HUES64 (cell line): Measurements from ENCODE around the gene LBHD2.

Experiments
- H3K27ac ChIP-seq: 2 replicates; pipeline ENCODE4 v1.7.0; 2013; ENCODE audit warnings: low read depth, low read length, inconsistent platforms
- H3K27me3 ChIP-seq: 2 replicates; pipeline ENCODE4 v1.6.1; 2013; ENCODE audit warnings: mild to moderate bottlenecking, low read length; ENCODE audit not compliant: insufficient read depth
- H3K36me3 ChIP-seq: 2 replicates; pipeline ENCODE4 v1.6.1; 2013; ENCODE audit warnings: mild to moderate bottlenecking, low read length; ENCODE audit not compliant: insufficient read depth
- H3K4me1 ChIP-seq: 2 replicates; pipeline ENCODE4 v1.6.1; 2013; ENCODE audit warnings: mild to moderate bottlenecking, low read length, moderate library complexity; ENCODE audit not compliant: insufficient read depth
- H3K4me3 ChIP-seq: 2 replicates; pipeline ENCODE4 v1.5.1; 2013; ENCODE audit warnings: mild to moderate bottlenecking, low read length, moderate library complexity
- H3K9ac ChIP-seq: 2 replicates; pipeline ENCODE4 v1.6.1; 2013; ENCODE audit warnings: mild to moderate bottlenecking, low read depth, low read length
- H3K9me3 ChIP-seq: 2 replicates; pipeline ENCODE4 v1.6.1; 2013; ENCODE audit warnings: low read depth, low read length; ENCODE audit not compliant: insufficient read depth
- WGBS: fragments of 150-250, 120-280 bp; methylation state at CpG from one replicate; pipeline ENCODE4 v1.1.7; 2013; ENCODE audit warnings: missing lambda C conversion rate; 5-methylcytosine and 5-hydroxymethylcytosine counted together

LBHD2 gene

GRCh38 chr14:103101963-103102688 is 18.1 kb downstream of the LBHD2 start:
- H3K9me3 ChIP-seq = no peaks in the 10 kb centered on the region
- H3K9ac ChIP-seq = no peak overlapping the region
- H3K27ac ChIP-seq = no peak overlapping the region
- H3K4me3 ChIP-seq = no peak overlapping the region
- WGBS = 96% methylated on average over 85 of the region's 85 CpGs
- peaks cover 7% of the 10 kb centered on the region for H3K4me1 ChIP-seq
- H3K36me3 ChIP-seq = no peaks in the 10 kb centered on the region
- peaks cover 39% of the 10 kb centered on the region for H3K27me3 ChIP-seq

- H3K27ac ChIP-seq = no peak overlapping the region
- peaks cover 39% of the 10 kb centered on the region for H3K27me3 ChIP-seq
- H3K36me3 ChIP-seq = no peaks in the 10 kb centered on the region
- H3K9me3 ChIP-seq = no peaks in the 10 kb centered on the region
- H3K4me1 ChIP-seq = peaks cover 7% of the 10 kb centered on the region
- no peak overlapping the region for H3K4me3 ChIP-seq
- 94% methylated on average over 39 of the region's 39 CpGs for WGBS
- H3K9ac ChIP-seq = no peak overlapping the region
These were observed 18.8 kb downstream of the LBHD2 start for GRCh38 chr14:103102689-103103260.

GRCh38 chr14:103103461-103104388 is 19.7 kb downstream of the LBHD2 start:
- Histone ChIP-seq H3K4me3 (peak overlapping the region; percentile 40; the same call in 1 of the 2 replicates), H3K9me3 (no peaks in the 10 kb centered on the region), H3K27ac (no peak overlapping the region), H3K36me3 (no peaks in the 10 kb centered on the region), H3K4me1 (peaks cover 15% of the 10 kb centered on the region), H3K27me3 (peaks cover 39% of the 10 kb centered on the region), H3K9ac (no peak overlapping the region)
- 13% methylated on average over 68 of the region's 68 CpGs for WGBS

GRCh38 chr14:103104389-103104653 is 20.3 kb downstream of the LBHD2 start:
- Histone ChIP-seq H3K27me3 (peaks cover 39% of the 10 kb centered on the region), H3K4me3 (peak overlapping the region; percentile 40; the same call in 1 of the 2 replicates), H3K9me3 (no peaks in the 10 kb centered on the region), H3K9ac (no peak overlapping the region), H3K4me1 (peaks cover 14% of the 10 kb centered on the region), H3K36me3 (no peaks in the 10 kb centered on the region), H3K27ac (no peak overlapping the region)
- WGBS = 9% methylated on average over 20 of the region's 20 CpGs

DNA sequence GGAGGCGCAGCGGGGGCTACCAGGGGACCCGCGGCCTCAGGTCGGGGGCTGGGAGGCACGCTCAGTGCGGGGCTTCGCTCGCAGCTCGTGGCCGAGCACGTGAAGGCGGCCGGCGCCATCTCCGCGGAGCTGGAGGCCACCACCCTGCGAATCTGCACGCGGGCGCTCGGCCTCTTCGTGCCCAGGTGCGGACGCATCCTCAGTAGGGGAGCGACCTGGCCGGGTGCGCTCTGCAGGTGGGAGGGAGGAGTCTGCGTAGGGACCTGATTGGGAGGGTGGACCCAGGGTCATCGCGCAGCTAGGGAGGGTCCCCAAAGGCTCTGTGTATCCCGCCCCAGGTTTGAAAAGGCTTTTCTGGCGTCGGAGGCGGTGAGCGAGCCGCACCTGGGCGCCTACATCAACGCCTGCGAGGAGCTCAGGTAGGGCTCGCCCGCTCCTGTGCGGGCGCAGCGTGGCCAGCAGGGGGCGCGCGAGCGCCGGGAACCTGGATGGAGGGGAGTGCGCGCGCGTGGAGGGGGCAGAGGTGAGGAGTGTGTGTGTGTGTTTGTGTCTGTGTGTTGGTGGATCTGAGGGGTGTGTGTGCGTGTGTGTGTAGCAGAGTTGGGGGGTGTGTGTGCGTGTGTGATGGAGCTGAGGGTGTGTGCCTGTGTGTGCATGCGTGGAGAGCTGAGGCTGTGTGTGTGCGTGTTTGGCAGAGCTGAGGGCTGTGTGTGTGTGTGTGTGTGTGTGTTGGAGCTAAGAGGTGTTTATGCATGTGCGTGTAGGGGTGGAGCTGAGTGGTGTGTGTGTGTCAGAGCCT is 20.8 kb downstream of the LBHD2 start:
- no peak overlapping the region for H3K9ac ChIP-seq
- H3K9me3 ChIP-seq = no peaks in the 10 kb centered on the region
- H3K36me3 ChIP-seq = no peaks in the 10 kb centered on the region
- H3K4me1 ChIP-seq = peaks cover 13% of the 10 kb centered on the region
- peaks cover 39% of the 10 kb centered on the region for H3K27me3 ChIP-seq
- WGBS = 6% methylated on average over 59 of the region's 59 CpGs
- H3K27ac ChIP-seq = no peak overlapping the region
- peak overlapping the region; percentile 40 for H3K4me3 ChIP-seq

- Histone ChIP-seq H3K4me1 (peaks cover 21% of the 10 kb centered on the region), H3K9ac (no peak overlapping the region), H3K36me3 (no peaks in the 10 kb centered on the region), H3K9me3 (no peaks in the 10 kb centered on the region), H3K27me3 (peaks cover 44% of the 10 kb centered on the region), H3K4me3 (no peak overlapping the region), H3K27ac (no peak overlapping the region)
- 73% methylated on average over 9 of the region's 9 CpGs for WGBS
These were observed 21.7 kb downstream of the LBHD2 start for GRCh38 chr14:103105580-103106150.

- Histone ChIP-seq H3K9me3 (no peaks in the 10 kb centered on the region), H3K9ac (no peak overlapping the region), H3K27ac (no peak overlapping the region), H3K4me1 (peaks cover 36% of the 10 kb centered on the region), H3K27me3 (peaks cover 34% of the 10 kb centered on the region), H3K36me3 (no peaks in the 10 kb centered on the region), H3K4me3 (no peak overlapping the region)
- WGBS = 91% methylated on average over 23 of the region's 23 CpGs
These were observed 23.4 kb downstream of the LBHD2 start for GRCh38 chr14:103107455-103107854.

- Histone ChIP-seq H3K27me3 (peaks cover 27% of the 10 kb centered on the region), H3K36me3 (no peaks in the 10 kb centered on the region), H3K4me1 (peaks cover 38% of the 10 kb centered on the region), H3K4me3 (no peak overlapping the region), H3K27ac (peak overlapping the region; percentile 87; the same call in 1 of the 2 replicates), H3K9ac (peak overlapping the region; percentile 37; the same call in 1 of the 2 replicates), H3K9me3 (no peaks in the 10 kb centered on the region)
- WGBS = 50% methylated on average over 28 of the region's 28 CpGs
These were observed 24.1 kb downstream of the LBHD2 start for GRCh38 chr14:103107941-103108748.

DNA sequence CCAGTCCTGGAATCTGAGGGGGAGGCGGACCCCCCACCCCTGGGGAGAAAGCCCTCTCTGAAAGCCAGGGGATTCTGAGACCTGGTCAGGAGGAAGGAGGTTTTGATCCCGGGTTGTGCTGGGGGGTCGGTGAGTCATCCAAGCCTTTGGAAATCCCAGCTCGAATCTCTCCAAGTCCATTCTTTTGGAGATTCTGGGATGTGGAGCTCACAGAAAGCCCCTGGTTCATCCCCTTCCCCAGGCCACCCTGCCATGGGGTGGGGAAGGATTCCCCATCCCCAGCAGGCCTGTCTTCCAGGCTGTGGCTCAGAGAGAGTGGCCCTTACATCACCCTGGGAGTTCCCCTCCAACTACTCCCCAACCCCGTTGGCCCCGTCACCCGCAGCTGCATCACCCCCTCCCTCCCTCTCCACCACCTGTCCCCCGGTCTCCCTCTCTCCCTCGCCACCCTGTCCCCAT is 24.8 kb downstream of the LBHD2 start:
- peak overlapping the region; percentile 37; the same call in 1 of the 2 replicates for H3K9ac ChIP-seq
- H3K4me1 ChIP-seq = peaks cover 38% of the 10 kb centered on the region
- H3K27ac ChIP-seq = peak overlapping the region; percentile 87; the same call in 1 of the 2 replicates
- WGBS = 22% methylated on average over 9 of the region's 9 CpGs
- H3K4me3 ChIP-seq = no peak overlapping the region
- H3K9me3 ChIP-seq = no peaks in the 10 kb centered on the region
- no peaks in the 10 kb centered on the region for H3K36me3 ChIP-seq
- peaks cover 21% of the 10 kb centered on the region for H3K27me3 ChIP-seq
